Neuronal stem cell (in vitro differentiated cells): ENCODE measurements around the gene HOXA13.

ENCODE experiments used
- DNase-seq: peaks from one replicate; pipeline ENCODE4 v3.0.0-alpha.2; 2013; ENCODE audit warnings: low spot score
- H2AFZ ChIP-seq: one replicate; pipeline ENCODE4 v1.6.1; 2013; ENCODE audit warnings: mild to moderate bottlenecking, low read length, inconsistent platforms
- H2AK5ac ChIP-seq: 2 replicates; pipeline ENCODE4 v1.6.1; 2013; ENCODE audit warnings: low read depth, mild to moderate bottlenecking, inconsistent platforms, low read length, moderate library complexity, mixed read lengths
- H2BK120ac ChIP-seq: 2 replicates; pipeline ENCODE4 v1.6.1; 2013; ENCODE audit warnings: low read depth, mild to moderate bottlenecking, inconsistent platforms, low read length, moderate library complexity, mixed read lengths
- H2BK12ac ChIP-seq: one replicate; pipeline ENCODE4 v1.6.1; 2013; ENCODE audit warnings: low read length, inconsistent platforms
- H2BK15ac ChIP-seq: 2 replicates; pipeline ENCODE4 v1.6.1; 2013; ENCODE audit warnings: mild to moderate bottlenecking, low read length, inconsistent platforms, mixed read lengths
- H2BK5ac ChIP-seq: one replicate; pipeline ENCODE4 v1.6.1; 2013; ENCODE audit warnings: inconsistent platforms, mild to moderate bottlenecking, low read length, moderate library complexity
- H3K14ac ChIP-seq: one replicate; pipeline ENCODE4 v1.6.1; 2013; ENCODE audit warnings: low read length, inconsistent platforms
- H3K18ac ChIP-seq: 2 replicates; pipeline ENCODE4 v1.6.1; 2013; ENCODE audit warnings: low read length, inconsistent platforms
- H3K23ac ChIP-seq: 2 replicates; pipeline ENCODE4 v1.6.1; 2013; ENCODE audit warnings: low read depth, mild to moderate bottlenecking, mixed read lengths, low read length, inconsistent platforms; ENCODE audit not compliant: poor library complexity
- H3K27ac ChIP-seq: replicated peaks from 3 replicates; pipeline ENCODE4 v1.5.1; 2013; ENCODE audit warnings: low read length, inconsistent platforms
- H3K27me3 ChIP-seq, 3 experiments: 2 replicates each; pipeline ENCODE4 v1.6.1; 2013; ENCODE audit warnings: low read length in 3 of 3, mild to moderate bottlenecking in 2 of 3, inconsistent platforms in 1 of 3, low read depth in 1 of 3, mixed read lengths in 1 of 3, moderate library complexity in 1 of 3; ENCODE audit not compliant: control insufficient read depth in 3 of 3, insufficient read depth in 3 of 3
- H3K36me3 ChIP-seq, 2 donors: replicated peaks in 1 of 2; 2 replicates each; pipeline ENCODE4 v1.6.1; 2013; ENCODE audit warnings: low read length in 2 of 2; ENCODE audit not compliant: control insufficient read depth in 2 of 2, insufficient read depth in 2 of 2
- H3K4ac ChIP-seq: 2 replicates; pipeline ENCODE4 v1.6.1; 2013; ENCODE audit warnings: inconsistent platforms, mild to moderate bottlenecking, low read length, moderate library complexity
- H3K4me1 ChIP-seq, 2 donors: 1 replicate in 1 of 2; 2 replicates in 1 of 2; pipeline ENCODE4 v1.6.1; 2013; ENCODE audit warnings: low read length in 2 of 2, low read depth in 1 of 2; ENCODE audit not compliant: control insufficient read depth in 2 of 2, insufficient read depth in 1 of 2
- H3K4me2 ChIP-seq: one replicate; pipeline ENCODE4 v1.6.1; 2013; ENCODE audit warnings: mild to moderate bottlenecking, low read length, inconsistent platforms; ENCODE audit not compliant: insufficient read depth, poor library complexity, severe bottlenecking
- H3K4me3 ChIP-seq, 2 donors: 2 replicates each; pipeline ENCODE4 v1.5.1; 2013; ENCODE audit warnings: low read length in 2 of 2, mild to moderate bottlenecking in 2 of 2, inconsistent platforms in 1 of 2, moderate library complexity in 1 of 2
- H3K79me1 ChIP-seq: one replicate; pipeline ENCODE4 v1.6.1; 2013; ENCODE audit warnings: low read depth, mild to moderate bottlenecking, inconsistent platforms, low read length, moderate library complexity
- H3K9ac ChIP-seq: one replicate; pipeline ENCODE4 v1.6.1; 2013; ENCODE audit warnings: mild to moderate bottlenecking, low read depth, low read length, inconsistent platforms; ENCODE audit not compliant: poor library complexity
- H3K9me3 ChIP-seq, 2 donors: replicated peaks in 1 of 2; 2 replicates each; pipeline versions ENCODE3 to v1.6.1; 2013; ENCODE audit warnings: low read length in 2 of 2, mild to moderate bottlenecking in 2 of 2, inconsistent platforms in 1 of 2, low read depth in 1 of 2, mixed read lengths in 1 of 2, moderate library complexity in 1 of 2; ENCODE audit not compliant: control insufficient read depth in 2 of 2, insufficient read depth in 1 of 2
- H4K8ac ChIP-seq: one replicate; pipeline ENCODE4 v1.6.1; 2013; ENCODE audit warnings: low read depth, mild to moderate bottlenecking, inconsistent platforms, low read length, moderate library complexity
- H4K91ac ChIP-seq: one replicate; pipeline ENCODE4 v1.6.1; 2013; ENCODE audit warnings: low read length, low read depth, mild to moderate bottlenecking, inconsistent platforms; ENCODE audit not compliant: poor library complexity
- WGBS, 2 donors: extraction: QIAGEN DNeasy Blood & Tissue Kit; methylation state at CpG; one replicate each; pipeline ENCODE4 v1.1.7; 2013; ENCODE audit warnings: missing lambda C conversion rate in 2 of 2, mixed read lengths in 1 of 2; ENCODE audit not compliant: insufficient read length in 2 of 2, insufficient replicate concordance in 1 of 2; ENCODE audit errors: extremely low coverage in 2 of 2; 5-methylcytosine and 5-hydroxymethylcytosine counted together

The HOXA13 gene

GRCh38 chr7:27223941-27224575 lies 24.2 kb upstream of the HOXA13 start:
- Histone ChIP-seq H3K9me3 (peaks cover 0 to 4% of the 10 kb centered on the region in 2 donors), H3K27me3 (peaks cover 22 to 90% (median 65%) of the 10 kb centered on the region in 3 experiments), H3K4me2 (no peak overlapping the region), H4K91ac (no peak overlapping the region), H3K4me3 (no peak overlapping the region), H3K9ac (no peak overlapping the region), H3K18ac (no peak overlapping the region), H3K4me1 (no peaks in the 10 kb centered on the region), H3K36me3 (no peaks in the 10 kb centered on the region), H4K8ac (no peak overlapping the region), H2BK120ac (no peak overlapping the region), H3K4ac (no peak overlapping the region), H3K79me1 (no peaks in the 10 kb centered on the region), H3K27ac (no peak overlapping the region), H2BK5ac (no peak overlapping the region), H3K14ac (no peak overlapping the region), H2AK5ac (no peak overlapping the region), H3K23ac (no peak overlapping the region), H2BK15ac (no peak overlapping the region), H2AFZ (no peak overlapping the region), H2BK12ac (no peak overlapping the region)
- DNase-seq: no peak

DNA sequence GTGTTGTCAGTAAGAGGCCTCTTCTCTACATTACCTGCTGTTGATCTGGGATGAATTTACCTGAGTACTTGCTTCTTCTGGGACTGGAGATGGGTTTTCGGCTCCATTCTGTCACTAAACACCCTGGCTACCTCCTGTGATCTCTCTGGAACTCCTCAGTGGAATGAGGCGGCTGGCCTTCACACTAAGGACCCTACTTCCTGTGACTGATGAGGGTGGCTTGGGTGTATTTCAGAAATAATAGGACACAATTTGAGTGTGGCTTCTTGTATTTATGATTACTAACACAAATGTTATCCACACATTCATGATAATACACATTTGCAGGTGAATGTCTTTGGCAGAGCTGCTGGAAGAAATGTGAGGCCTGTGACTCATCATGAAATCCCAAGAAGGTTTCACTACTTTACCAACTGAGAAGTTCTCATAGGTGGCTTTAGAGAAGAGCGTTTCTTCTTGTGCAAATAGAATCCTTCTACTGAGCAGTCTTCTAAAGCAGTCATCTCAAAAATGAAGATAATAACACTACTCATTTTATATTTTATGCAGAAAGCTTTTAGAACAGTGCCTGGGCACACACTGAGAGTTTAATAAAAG lies 21.4 kb upstream of the HOXA13 start:
- Histone ChIP-seq H2AFZ (no peak overlapping the region), H2AK5ac (no peak overlapping the region), H3K4ac (no peak overlapping the region), H3K79me1 (no peaks in the 10 kb centered on the region), H2BK12ac (no peak overlapping the region), H3K14ac (no peak overlapping the region), H4K8ac (no peak overlapping the region), H2BK120ac (no peak overlapping the region), H2BK5ac (no peak overlapping the region), H3K4me1 (no peaks in the 10 kb centered on the region), H3K4me3 (no peak overlapping the region), H3K9me3 (peaks cover 0 to 4% of the 10 kb centered on the region in 2 donors), H3K18ac (no peak overlapping the region), H3K36me3 (no peaks in the 10 kb centered on the region), H4K91ac (no peak overlapping the region), H3K4me2 (no peak overlapping the region), H3K9ac (no peak overlapping the region), H3K27me3 (peaks cover 22 to 91% (median 67%) of the 10 kb centered on the region in 3 experiments), H3K27ac (no peak overlapping the region), H2BK15ac (no peak overlapping the region), H3K23ac (no peak overlapping the region)
- WGBS, 2 donors: no CpG with 5 or more reads among the region's 3 CpGs
- DNase-seq: no peak

DNA sequence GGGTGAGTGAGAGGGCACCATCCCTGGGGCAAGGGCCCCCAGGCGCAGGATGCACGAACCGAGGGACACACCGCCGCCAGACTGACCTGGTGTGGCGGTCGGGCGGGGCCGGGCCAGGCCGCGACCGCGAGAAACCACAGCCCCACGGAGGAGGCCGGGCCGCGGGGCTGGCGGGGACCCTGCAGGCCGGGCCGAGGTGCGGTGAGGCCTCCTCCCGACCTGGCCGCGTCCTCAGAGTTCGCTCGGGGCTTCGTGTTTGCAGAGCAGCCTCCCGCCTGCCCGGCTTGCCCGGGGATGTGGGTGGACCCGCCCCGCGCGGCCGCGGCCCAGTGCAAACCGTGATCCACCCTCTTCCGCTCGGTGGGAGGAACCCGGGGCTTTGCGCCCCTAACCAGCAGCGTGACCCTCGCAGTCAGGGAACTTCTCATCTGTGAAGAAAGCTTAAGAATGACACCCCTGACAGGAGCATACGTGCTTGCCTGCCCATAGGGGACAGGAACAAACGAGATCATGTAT lies 20.6 kb upstream of the HOXA13 start:
- H2AK5ac ChIP-seq: no peak overlapping the region
- H3K18ac ChIP-seq: peak overlapping the region; percentile 28
- H3K27ac ChIP-seq: no peak overlapping the region
- DNase-seq: no peak
- H3K9ac ChIP-seq: no peak overlapping the region
- WGBS, 2 donors: no CpG with 5 or more reads among the region's 45 CpGs
- H3K79me1 ChIP-seq: no peaks in the 10 kb centered on the region
- no peak overlapping the region for H2BK120ac ChIP-seq
- H3K4me3 ChIP-seq: no peak overlapping the region
- H2BK12ac ChIP-seq: peak overlapping the region; percentile 58
- H3K23ac ChIP-seq: peak overlapping the region; percentile 43
- H3K4me1 ChIP-seq: no peaks in the 10 kb centered on the region
- no peaks in the 10 kb centered on the region for H3K36me3 ChIP-seq
- no peak overlapping the region for H4K91ac ChIP-seq
- no peak overlapping the region for H2BK15ac ChIP-seq
- peaks cover 22 to 91% (median 67%) of the 10 kb centered on the region in 3 experiments for H3K27me3 ChIP-seq
- H3K4me2 ChIP-seq: no peak overlapping the region
- H3K9me3 ChIP-seq: peaks cover 0 to 4% of the 10 kb centered on the region in 2 donors
- no peak overlapping the region for H2AFZ ChIP-seq
- H2BK5ac ChIP-seq: no peak overlapping the region
- no peak overlapping the region for H3K4ac ChIP-seq
- no peak overlapping the region for H4K8ac ChIP-seq
- no peak overlapping the region for H3K14ac ChIP-seq

DNA sequence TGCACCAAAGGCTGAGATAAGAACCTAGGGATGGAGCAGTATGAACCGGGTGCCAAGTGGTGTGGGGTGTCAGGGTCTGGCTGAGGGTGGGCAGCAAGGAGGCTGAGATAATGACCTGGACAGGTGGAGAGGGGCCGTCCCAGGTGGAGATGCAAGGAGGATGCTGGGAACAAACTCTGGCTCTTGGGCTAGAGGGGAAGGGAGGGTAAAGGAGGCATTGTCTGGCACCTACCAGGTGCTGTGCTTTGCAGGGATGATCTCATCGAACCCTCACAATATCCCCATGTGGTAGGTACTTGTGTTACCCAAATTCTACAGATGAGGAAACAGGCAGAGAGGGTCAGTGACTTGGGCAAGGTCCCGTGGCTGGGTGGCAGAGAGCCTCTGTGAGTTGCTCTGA lies 19.9 kb upstream of the HOXA13 start:
- Histone ChIP-seq H3K4ac (no peak overlapping the region), H2BK5ac (no peak overlapping the region), H3K36me3 (no peaks in the 10 kb centered on the region), H3K4me3 (no peak overlapping the region), H3K9ac (no peak overlapping the region), H2AK5ac (no peak overlapping the region), H2BK12ac (no peak overlapping the region), H3K4me2 (no peak overlapping the region), H3K27ac (no peak overlapping the region), H3K4me1 (no peaks in the 10 kb centered on the region), H3K79me1 (no peaks in the 10 kb centered on the region), H2BK15ac (no peak overlapping the region), H4K8ac (no peak overlapping the region), H3K14ac (no peak overlapping the region), H3K23ac (peak overlapping the region; percentile 70), H3K18ac (no peak overlapping the region), H2BK120ac (no peak overlapping the region), H3K27me3 (peaks cover 18 to 91% (median 67%) of the 10 kb centered on the region in 3 experiments), H3K9me3 (peaks cover 0 to 4% of the 10 kb centered on the region in 2 donors), H4K91ac (no peak overlapping the region), H2AFZ (no peak overlapping the region)
- DNase-seq: no peak
- WGBS, 2 donors: no CpG with 5 or more reads among the region's 4 CpGs
